ENCODE data around the gene PIP5KL1.
A peak's percentile ranks its signal among the peaks of the same experiment; 100 is the strongest.
"Not testable (repeated sequence)": the region's sequence is repeated elsewhere in the genome, so short reads cannot be mapped to it uniquely, and the experiment has no call there.

The PIP5KL1 gene

DNA sequence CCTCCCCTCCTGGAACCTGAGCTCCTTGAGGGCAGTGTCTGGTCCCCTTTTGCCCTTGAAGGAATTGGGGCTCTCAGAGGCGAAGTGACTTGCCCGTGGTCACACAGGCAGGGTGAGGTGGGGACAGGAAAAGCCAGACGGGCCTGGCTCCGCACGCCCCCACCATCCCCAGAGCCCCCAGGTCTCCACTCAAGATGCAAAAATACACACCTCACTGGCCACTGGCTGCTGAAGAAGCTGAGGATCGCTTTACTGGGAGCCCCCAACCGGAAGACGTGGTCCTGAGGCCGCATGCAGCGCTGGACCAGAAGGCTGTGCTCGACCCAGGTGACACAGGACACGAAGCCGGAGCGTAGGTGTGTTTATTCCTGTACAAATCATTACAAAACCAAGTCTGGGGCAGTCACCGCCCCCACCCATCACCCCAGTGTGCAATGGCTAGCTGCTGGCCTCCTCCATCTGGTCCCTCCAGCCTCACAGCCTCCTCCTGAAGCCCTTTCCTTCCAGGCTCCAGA lies 45.5 kb downstream of the PIP5KL1 start:
- DNase-seq, result no peak

DNA sequence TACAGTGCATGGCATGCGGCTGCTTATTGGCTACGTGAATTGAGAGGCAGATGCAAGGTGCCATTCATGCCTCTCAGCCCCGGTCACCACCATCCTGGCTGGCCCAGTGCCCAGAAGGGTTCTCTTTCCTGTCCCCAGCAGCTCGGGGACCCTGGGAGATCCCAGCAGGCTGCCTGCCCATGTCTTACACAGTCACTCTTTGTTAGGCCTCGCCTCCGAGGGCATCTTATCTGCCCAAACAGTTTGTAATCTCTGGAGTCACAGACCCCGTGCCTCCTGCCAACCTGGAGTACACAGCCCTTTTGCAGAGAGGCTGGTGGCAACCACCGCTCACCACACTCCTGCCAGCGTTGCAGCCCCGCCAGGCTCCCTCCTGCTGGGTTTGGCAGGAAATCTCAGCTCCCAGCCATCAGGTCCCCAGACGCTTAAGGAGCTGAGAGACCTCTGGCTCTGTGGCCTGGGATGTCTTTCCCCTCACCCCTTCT lies 46.1 kb downstream of the PIP5KL1 start:
- DNase-seq, result peak; percentile 95

GRCh38 chr9:127883959-127884358 lies 46.6 kb downstream of the PIP5KL1 start:
- peak; percentile 87 for DNase-seq

GRCh38 chr9:127881715-127882114 lies 48.9 kb downstream of the PIP5KL1 start:
- not testable (repeated sequence) for DNase-seq

DNA sequence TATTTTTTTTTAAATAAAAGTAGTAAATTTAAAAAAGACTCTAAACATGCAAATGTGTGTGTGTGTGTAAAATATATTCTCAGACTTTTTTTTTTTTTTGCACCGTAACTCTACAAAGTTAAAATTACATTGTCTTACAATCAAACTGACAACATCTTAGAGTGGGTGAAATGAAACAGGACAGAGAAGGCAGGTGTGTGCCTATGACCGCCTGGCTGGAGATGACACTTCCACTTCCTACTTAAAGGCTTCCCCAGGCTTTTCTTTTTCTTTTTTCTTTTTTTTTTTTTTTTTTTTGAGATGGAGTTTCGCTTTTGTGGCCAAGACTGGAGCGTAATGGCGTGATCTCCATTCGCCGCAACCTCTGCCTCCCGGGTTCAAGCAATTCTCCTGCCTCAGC lies 50.4 kb downstream of the PIP5KL1 start:
- no peak for DNase-seq

DNA sequence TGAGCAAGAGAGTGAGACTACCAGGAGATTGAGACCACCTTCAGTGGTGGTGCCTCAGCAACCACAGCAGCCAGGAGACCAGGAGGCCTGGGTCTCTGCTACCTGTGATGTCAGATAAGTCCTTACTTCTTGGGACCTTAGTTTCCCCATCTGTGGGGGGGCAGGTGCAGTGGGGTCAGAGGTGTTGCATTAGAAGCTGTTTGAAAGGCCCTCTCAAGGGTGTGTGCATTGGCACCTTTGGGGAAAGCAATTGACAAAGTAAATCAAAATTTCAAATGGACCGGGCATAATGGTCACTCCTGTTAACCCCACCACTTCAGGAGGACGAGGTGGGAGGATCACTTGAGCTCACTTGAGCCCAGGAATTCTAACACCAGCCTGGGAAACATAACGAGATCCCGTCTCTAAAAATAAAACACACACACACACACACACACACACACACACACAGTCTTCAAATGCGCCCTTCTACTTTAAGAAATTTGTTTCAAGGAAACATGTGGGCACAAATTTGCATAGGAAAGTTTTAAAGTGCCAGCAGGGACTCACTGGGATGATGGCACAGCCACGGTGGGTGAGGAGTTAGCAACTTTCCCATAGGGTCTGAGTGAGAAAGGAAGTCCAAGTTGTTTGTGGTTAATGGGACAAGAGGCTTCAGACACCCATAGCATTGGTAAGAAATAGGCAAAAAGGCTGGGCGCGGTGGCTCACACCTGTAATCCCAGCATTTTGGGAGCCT lies 51.8 kb downstream of the PIP5KL1 start:
- DNase-seq, result no peak

DNA sequence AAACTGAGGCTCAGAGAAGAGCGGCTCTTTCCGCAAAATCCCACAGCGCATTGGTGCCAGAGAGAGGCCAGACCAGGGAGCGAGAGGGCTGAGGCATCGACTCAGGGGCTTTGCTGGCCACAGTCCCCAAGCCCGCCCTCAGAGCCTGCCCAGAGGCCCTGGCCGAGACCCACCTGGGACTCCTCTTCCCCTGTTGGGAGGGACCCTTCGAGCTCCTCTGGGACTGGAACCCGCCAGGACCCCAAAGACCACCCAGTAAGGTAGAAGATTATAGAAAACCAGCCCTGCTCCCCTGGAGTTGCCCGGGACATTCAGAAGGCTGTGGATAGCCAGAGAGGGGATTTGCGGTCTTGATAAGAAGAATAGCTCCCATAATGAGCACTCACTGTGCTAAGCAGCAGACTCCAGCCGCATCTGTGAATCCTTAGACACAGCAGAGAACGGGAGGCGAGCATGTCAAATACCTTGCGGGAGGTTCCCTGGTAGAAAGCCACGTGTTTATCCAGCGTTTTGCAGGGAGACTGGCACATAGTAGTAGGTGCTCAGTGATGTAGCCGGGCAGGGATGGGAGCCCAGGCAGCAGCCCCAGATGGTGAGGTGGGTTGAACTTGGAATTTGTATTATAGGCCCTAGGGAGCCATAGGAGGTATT lies 52.5 kb downstream of the PIP5KL1 start:
- DNase-seq, result no peak

- peak; percentile 74 for DNase-seq
Measured at GRCh38 chr9:127877566-127877998, 53.0 kb downstream of the PIP5KL1 start, which contains the start of gene AK1. Gene AK1, minus strand, starts transcription at chr9:127877675. Its CDS starts 3,058 bp downstream, at chr9:127874617.

GRCh38 chr9:127876764-127877562 lies 53.6 kb downstream of the PIP5KL1 start:
- DNase-seq, result no peak

- no peak for DNase-seq
Measured at GRCh38 chr9:127876026-127876763, 54.4 kb downstream of the PIP5KL1 start.

GRCh38 chr9:127875306-127875966 lies 55.1 kb downstream of the PIP5KL1 start:
- DNase-seq, result no peak

GRCh38 chr9:127874301-127875221 lies 56.0 kb downstream of the PIP5KL1 start:
- no peak for DNase-seq

- no peak for DNase-seq
Measured at GRCh38 chr9:127873886-127874285, 56.7 kb downstream of the PIP5KL1 start.

GRCh38 chr9:127873223-127873691 lies 57.3 kb downstream of the PIP5KL1 start:
- no peak for DNase-seq

GRCh38 chr9:127872369-127873222 lies 58.0 kb downstream of the PIP5KL1 start:
- DNase-seq, result no peak

GRCh38 chr9:127871531-127871930 lies 59.0 kb downstream of the PIP5KL1 start:
- no peak for DNase-seq

GRCh38 chr9:127870887-127871286 lies 59.7 kb downstream of the PIP5KL1 start:
- no peak for DNase-seq

Measured in NCI-H2171 (cell line).